ENCODE measurements around the gene CFAP298.

CFAP298 gene

DNA sequence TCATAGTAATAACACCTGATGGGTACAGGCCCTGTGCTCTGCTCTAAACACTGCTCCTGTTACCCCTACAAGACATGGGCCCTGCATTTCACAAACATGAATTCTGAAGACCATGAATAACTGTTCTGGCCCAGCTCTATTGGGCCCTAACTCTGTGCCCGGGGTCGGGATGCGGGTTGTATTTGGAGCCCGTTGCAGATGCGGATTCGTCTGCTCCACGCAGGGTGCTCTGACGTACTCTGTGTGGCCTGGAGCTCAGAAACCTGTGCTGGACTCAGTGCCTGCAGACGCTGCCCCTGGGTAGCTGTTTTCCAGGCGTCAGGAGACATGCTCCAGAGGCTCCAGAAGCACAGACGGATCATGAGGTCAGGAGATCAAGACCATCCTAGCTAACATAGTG is 16.7 kb downstream of the CFAP298 start:
- TF ChIP-seq, protein P1, sequence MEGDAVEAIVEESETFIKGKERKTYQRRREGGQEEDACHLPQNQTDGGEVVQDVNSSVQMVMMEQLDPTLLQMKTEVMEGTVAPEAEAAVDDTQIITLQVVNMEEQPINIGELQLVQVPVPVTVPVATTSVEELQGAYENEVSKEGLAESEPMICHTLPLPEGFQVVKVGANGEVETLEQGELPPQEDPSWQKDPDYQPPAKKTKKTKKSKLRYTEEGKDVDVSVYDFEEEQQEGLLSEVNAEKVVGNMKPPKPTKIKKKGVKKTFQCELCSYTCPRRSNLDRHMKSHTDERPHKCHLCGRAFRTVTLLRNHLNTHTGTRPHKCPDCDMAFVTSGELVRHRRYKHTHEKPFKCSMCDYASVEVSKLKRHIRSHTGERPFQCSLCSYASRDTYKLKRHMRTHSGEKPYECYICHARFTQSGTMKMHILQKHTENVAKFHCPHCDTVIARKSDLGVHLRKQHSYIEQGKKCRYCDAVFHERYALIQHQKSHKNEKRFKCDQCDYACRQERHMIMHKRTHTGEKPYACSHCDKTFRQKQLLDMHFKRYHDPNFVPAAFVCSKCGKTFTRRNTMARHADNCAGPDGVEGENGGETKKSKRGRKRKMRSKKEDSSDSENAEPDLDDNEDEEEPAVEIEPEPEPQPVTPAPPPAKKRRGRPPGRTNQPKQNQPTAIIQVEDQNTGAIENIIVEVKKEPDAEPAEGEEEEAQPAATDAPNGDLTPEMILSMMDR (IDR thresholded peaks at IDR 0.05; ENCODE audit: borderline replicate concordance, insufficient read depth, low read depth, low read length): no peak
- H3K4me3 ChIP-seq (ENCODE audit: low read depth, low read length): no peak overlapping the region

DNA sequence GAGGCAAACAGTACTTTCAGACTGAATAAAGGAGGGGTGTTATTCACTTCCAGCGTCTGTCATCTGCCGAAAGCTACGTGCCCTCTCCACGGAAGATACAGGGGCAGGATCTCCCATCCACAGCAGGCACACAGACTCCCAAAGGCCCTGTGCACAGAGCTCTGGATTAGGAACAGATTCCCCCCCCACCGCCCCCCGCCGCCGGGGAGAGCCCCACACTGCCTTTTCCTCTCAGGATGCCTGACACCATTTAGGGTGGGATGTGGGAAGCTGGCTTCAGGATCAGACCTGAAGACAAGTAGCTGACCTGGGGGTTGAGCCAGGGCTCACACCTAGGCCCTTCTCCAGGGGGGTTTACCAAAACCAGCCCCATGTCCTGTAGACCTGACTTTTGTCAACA is 18.5 kb downstream of the CFAP298 start:
- TF ChIP-seq, protein P1 (IDR thresholded peaks at IDR 0.05; ENCODE audit: borderline replicate concordance, insufficient read depth, low read depth, low read length): no peak
- no peak overlapping the region for H3K4me3 ChIP-seq (ENCODE audit: low read depth, low read length)

DNA sequence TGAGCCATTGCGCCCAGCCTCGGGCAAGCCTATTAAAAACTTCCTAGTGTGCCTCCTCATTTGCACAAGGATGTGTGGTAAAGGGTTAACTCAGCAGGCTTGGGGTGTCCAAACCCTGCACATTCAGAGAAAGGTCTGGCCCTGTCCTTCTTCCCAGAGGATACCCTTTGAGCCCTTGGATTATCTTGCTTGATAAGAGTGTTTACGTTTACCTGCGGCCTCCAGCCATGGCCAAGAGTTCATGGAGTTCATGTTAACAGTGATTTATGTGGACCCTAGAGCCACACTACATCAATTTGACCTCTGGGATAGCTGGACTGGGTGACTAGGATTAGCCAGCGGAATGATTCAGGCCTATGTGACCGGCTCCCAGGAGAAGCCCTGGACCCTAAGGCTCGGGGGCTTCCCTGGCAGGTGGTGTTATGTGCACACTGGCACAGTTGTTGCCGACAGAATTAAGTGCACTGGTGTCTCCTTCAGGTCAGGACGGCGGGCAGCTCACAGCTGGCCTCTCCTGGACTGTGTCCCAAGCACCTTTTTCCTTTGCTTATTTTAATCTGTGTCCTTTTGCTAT is 19.2 kb downstream of the CFAP298 start:
- TF ChIP-seq, protein P1 (IDR thresholded peaks at IDR 0.05; ENCODE audit: borderline replicate concordance, insufficient read depth, low read depth, low read length): no peak
- H3K4me3 ChIP-seq (ENCODE audit: low read depth, low read length): no peak overlapping the region

DNA sequence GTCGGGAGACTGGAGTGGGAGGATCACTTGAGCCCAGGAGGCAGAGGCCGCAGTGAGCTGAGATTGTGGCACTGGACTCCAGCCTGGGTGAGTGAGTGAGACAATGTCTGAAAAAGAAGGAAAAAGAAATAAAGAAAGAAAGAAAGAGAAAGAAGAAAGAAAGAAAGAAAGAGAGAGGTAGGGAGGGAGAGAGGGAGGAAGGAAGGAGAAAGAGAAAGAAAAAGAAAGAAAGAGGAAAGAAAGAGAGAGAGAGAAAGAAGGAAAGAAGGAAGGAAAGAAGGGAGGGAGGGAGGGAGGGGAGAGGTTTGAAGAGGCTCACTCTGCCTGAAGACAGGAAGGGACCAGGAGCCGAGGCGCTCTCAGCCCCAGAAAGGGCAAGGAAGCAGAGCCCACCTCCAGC is 22.0 kb downstream of the CFAP298 start:
- no peak overlapping the region for H3K4me3 ChIP-seq (ENCODE audit: low read depth, low read length)
- TF ChIP-seq, protein P1 (IDR thresholded peaks at IDR 0.05; ENCODE audit: borderline replicate concordance, insufficient read depth, low read depth, low read length): no peak

DNA sequence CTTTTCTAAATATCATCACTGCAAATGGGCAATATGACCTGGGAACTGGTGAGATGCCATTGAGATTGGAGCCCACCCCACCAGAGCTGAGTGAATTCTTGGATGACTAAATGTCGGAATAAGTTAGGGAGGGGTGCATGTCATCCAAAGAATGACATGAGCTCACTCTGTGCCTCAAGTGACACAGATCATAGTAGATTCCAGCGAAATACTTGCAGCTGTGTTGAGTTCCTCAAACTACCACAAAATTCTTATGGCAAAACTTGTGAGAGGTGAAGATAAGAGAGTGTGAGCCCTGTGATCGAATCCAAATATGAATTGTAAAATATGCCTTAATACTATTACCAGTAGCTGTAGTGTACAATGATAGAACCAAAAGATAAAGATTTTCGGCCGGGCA is 24.5 kb downstream of the CFAP298 start:
- TF ChIP-seq, protein P1 (IDR thresholded peaks at IDR 0.05; ENCODE audit: borderline replicate concordance, insufficient read depth, low read depth, low read length): no peak
- no peak overlapping the region for H3K4me3 ChIP-seq (ENCODE audit: low read depth, low read length)

DNA sequence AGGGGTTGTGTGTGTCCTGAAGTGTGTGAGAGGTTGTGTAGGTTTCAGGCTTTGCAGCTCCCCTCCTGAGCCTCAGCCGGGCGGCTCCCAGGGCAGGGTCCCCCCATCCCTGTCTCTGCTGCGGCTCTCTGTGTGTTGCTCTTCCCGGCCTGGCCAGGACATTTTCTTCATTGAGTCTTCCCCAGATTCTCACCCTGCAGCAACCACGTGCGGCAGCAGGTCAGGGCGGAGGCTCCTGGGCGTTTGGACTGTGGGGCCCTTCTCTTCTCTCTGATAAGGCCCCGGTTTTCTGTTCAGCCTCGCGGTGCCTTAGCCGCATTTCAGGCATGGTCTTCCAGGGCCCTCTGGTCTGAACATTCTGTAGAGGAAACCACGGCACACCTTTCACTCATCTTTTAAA is 25.1 kb downstream of the CFAP298 start:
- TF ChIP-seq, protein P1 (IDR thresholded peaks at IDR 0.05; ENCODE audit: borderline replicate concordance, insufficient read depth, low read depth, low read length): no peak
- H3K4me3 ChIP-seq (ENCODE audit: low read depth, low read length): no peak overlapping the region

DNA sequence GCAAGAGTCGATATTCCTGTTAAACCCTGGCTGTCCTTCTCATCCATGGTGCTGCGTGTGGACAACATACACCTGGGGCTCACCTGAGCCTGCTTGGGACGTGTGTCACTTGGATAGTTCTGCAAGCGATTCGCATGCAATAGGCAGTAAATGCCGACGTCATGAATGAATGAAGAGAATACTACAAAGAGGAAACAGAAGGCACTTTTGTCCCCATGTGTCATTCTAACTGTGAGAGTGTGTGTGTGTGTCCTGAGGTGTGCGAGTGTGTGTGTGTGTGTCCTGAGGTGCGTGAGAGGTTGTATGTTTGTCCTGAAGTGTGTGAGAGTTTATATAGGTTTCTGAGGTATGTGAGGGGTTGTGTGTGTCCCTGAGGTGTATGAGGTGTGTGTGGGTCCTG is 26.2 kb downstream of the CFAP298 start:
- TF ChIP-seq, protein P1 (IDR thresholded peaks at IDR 0.05; ENCODE audit: borderline replicate concordance, insufficient read depth, low read depth, low read length): no peak
- H3K4me3 ChIP-seq (ENCODE audit: low read depth, low read length): no peak overlapping the region
